Measurements from ENCODE around the gene ARMC12.
A peak's percentile ranks its signal among the peaks of the same experiment; 100 is the strongest.
"Not testable (repeated sequence)": the region's sequence is repeated elsewhere in the genome, so short reads cannot be mapped to it uniquely, and the experiment has no call there.

ARMC12 gene

DNA sequence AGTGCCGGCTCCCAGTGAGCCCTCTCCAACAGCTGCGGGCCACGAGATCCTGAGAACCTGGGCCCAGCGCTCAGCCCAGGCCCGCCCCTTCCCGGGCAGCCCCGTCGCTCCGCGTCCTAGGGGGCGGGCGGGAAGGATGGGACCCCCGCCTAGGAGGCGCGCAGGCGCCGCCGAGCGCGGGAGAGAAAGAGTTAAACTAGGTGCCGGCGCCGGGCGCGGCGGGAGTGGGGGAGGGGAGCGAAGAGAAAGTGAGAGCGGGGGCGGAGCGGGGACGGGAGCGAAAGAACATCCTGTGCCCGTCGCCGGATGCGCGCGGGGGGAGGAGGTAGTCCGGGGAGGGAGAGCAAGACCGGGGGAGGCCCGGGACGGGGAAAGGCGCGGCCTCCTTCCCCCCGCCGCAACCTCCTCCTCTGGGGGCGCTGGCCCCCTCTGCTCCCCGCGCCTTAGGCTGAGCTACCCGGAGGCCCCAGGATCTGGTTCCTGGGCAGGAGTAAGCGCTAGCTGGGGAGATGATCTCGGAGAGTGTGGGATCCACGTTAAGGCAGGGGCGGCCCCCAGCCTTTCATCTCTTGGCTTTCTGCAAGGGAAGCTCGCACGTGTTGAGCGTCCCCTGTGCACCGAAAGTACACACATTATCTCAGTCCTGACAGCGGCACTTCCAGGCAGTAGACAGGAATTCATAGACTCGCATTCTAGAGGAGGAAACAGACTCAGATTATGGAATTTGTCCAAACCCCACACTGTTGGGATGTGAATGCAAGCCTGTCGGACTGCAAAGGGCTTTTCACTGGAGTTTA, 4.9 kb upstream of the ARMC12 start:
- DNase-seq (ENCODE audit: extremely low read depth in 1 of 2, low read depth in 1 of 2), result peak; percentile 77 to 90

DNA sequence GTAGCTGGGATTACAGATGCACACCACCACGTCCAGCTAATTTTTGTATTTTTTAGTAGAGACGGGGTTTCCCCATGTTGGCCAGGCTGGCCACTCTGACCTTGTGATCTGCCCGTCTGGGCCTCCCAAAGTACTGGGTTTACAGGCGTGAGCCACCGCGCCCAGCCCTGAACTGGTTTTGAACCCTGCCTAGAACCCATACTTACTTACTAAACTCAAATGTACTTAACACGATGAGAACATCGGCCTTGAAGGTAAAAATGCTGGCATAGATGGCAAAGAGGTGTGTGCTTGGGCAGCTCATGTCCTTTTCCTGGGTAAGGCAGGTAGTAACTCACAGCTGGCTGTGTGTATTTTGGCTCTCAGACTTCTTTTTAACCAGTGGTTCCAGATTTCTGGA, 3.2 kb upstream of the ARMC12 start:
- DNase-seq (ENCODE audit: extremely low read depth in 1 of 2, low read depth in 1 of 2), result no peak

DNA sequence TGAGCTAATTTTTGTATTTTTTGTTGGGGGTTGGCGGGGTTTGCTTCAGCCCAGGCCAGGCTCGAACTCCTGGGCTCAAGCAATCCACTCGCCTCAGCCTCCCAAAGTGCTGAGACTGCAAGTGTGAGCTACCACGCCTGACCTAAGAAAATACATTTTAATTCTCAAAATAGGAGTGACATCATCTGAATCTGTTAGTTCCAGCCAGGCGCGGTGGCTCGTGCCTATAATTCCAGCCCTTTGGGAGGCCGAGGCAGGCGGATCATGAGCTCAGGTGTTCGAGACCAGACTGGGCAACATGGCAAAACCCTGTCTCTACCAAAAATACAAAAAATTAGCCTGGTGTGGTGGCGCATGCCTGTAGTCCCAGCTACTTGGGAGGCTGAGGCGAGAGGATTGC, 2.5 kb upstream of the ARMC12 start:
- not testable (repeated sequence) for DNase-seq (ENCODE audit: extremely low read depth in 1 of 2, low read depth in 1 of 2)

DNA sequence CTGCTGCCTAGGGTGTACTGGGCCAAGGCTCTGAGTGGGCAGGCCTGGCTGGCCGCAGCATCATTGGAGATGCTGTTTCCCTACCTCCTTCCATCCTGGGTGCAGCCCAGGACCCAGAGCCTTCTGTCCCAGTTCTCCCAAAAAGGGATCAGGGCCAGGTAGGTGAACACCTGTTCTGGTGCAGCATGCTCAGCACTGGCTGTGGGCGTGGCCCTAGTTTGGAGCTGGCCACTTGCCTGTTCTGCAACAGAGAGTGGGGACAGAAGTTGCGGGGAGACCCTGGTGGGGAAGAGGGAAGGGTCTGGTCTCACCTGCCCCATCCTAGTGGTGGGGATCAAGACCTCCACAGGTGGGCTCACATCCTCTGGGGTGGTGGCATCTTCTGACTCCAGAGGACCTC, 1.4 kb upstream of the ARMC12 start:
- DNase-seq (ENCODE audit: extremely low read depth in 1 of 2, low read depth in 1 of 2), result no peak

DNA sequence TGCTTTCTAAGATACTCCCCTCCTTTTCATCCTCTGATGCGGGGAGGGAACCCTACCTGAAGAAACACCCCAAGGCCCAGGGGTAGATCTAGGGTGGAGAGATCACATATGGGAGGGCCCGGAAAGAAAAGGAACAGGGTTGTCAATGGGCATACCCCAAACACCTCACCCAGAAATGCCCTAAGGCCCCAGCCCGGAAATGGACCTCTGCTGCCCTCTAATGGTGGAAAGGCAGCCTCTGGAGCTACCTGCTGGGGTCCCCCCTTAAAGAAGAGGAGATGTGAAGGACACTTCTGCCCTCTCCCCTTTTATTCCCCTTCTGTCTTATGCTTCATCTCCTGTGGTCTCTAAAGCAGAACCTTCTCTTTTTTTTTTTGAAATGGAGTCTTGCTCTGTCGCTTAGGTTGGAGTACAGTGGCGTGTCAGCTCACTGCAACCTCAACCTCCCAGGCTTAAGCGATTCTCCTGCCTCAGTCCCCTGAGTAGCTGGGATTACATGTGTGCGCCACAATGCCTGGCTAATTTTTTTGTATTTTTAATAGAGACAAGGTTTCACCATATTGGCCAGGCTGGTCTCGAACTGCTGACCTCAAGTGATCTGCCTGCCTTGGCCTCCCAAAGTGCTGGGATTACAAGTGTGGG, 458 bp upstream of the ARMC12 start:
- peak; percentile 61 to 76 for DNase-seq (ENCODE audit: extremely low read depth in 1 of 2, low read depth in 1 of 2)

DNA sequence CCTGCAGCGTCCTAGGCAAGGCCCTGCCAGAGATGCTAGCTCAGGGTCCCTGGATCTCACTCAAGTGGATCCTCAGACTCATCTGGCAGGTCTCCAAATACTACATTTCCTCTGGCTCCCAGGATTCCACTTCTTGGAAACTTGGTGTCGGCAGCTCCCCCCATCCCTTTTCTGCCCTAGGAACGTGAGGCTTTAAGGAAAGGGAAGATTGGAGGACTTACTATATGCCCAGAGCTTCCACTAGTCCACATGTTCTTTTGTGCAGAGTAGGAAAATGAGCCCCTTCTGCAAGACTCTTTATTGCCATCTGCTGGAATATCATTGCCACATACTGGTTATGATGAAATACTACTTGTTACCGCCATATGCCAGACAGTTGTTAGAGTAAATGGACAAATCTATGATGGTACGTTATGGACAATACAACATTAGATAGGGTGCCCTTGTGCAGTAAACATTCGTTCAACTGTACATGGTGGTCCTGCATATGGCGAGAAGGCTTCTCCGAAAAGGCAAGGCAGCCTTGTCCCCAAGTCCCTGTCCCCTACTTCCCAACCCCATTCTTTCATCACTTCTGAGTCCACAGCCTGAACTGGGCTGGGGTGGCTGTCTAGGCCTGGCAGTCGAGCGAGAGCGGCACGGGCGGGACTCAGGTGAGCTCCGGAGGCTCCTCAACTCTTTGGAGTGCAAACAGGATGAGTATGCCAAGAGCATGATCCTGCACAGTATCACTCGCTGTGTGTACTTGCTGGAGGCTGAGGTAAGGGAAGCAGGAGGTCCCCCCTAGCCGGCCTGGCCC, 780 bp downstream of the ARMC12 start:
- no peak for DNase-seq (ENCODE audit: extremely low read depth in 1 of 2, low read depth in 1 of 2)

DNA sequence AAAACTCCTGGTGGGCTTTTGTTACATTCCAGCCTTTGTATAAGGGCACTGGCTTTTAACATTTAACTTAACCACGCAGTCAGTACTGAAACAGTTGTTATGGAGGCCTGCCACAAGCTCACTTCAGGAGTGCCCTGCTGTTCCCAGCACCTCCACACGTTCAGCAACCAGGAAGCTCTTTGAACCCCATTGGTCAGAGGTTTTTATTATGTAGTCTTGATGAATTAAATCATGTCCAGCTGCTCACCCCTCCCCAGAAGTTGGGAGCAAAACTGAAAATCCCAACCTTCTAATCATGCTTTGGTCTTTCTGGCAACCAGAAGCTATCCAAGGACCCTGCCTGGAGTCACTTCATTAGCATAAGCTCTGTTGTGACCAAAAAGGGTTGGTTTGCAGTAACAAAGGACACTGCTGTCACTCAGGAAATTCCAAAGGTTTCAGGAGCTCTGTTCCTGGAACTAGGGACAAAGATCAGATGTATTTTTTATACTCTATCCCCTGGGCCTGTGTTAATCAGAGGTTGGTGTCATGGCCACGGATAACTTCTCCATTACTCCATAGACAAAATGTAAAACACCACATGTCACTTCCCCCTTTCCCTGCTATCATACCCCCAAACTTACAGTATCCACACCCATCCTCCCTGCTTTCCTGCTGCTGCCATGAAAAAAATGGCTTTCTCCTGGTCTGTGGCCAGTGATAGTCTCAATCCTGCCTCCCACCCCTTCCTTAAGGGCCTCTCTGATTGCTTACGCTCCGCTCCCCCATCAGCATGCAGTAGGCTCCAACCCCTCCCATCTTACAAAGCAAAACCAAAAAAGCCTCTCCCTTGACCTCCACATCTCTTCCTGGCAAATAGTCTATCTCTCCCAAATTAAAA, 3.1 kb downstream of the ARMC12 start:
- DNase-seq (ENCODE audit: extremely low read depth in 1 of 2, low read depth in 1 of 2), result no peak

DNA sequence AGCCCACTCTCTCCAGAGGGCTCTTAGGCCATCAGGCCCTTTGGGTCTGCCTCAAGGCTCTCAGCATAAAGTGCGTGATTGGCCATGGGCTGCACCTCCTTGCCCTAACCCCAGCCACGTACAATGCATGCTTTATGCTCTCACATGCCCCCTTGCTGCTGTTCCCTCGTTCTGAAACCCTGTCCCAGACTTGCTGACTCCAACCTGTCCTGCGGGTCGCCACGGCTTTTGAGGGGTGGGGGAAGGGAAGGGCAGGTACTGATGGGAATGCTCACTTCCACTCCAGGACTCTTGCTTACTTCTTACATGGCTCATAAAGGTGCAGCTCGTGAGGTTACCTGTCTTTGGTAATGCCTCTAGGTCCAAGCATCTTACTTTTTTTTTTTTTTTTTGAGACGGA, 6.0 kb downstream of the ARMC12 start:
- no peak for DNase-seq (ENCODE audit: extremely low read depth in 1 of 2, low read depth in 1 of 2)

DNA sequence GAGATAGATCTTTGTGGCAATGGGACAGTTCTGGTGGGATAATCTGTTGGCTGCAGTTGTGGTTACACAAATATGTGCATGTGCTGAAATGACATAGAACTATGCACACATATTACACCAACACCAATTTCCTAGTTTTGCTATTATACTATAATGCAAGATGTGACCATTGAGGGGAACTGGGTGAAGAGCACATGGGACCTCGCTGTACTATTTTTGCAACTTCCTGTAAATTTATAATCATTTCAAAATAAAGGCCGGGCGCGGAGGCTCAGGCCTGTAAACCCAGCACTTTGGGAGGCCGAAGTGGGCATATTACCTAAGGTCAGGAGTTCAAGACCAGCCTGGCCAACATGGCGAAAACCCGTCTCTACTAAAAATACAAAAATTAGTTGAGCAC, 8.7 kb downstream of the ARMC12 start:
- no peak for DNase-seq (ENCODE audit: extremely low read depth in 1 of 2, low read depth in 1 of 2)

DNA sequence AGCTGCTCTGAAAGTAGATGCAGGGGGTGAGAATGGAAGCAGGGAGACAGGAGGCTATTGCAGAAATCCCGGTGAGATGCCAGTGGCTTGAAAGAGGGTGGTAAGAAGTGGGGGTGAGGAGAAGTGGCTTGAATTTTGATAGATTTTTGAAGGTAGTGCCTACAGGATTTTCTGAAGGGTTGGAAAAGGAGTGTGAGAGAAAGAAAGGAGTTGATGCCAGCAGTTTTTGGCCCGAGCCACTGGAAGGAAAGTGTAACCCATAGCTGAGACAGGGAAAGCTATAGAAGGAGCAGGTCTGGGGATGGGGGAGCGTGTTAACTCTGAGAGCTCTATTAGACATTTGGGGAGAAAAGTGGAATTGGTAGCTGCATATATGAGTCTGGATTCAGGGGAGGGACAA, 9.7 kb downstream of the ARMC12 start:
- DNase-seq (ENCODE audit: extremely low read depth in 1 of 2, low read depth in 1 of 2), result no peak

DNA sequence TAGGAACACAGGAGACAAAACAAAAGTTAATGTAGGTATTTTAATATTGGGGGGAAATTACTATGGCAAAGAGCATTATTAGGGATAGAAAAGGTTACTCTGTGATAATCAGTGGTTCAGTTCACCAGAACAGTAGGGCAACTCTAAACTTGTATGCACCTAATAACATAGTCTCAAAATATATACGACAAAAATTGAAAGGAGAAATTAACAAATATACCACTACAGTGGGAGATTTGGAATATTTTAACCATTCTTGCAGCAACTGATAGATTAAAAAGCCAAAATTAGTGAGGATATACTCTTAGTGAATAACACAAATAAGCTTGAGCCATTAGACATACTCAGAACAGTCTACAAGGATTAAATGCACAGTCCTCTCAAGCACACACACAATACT, 11.0 kb downstream of the ARMC12 start:
- DNase-seq (ENCODE audit: extremely low read depth in 1 of 2, low read depth in 1 of 2), result no peak

DNA sequence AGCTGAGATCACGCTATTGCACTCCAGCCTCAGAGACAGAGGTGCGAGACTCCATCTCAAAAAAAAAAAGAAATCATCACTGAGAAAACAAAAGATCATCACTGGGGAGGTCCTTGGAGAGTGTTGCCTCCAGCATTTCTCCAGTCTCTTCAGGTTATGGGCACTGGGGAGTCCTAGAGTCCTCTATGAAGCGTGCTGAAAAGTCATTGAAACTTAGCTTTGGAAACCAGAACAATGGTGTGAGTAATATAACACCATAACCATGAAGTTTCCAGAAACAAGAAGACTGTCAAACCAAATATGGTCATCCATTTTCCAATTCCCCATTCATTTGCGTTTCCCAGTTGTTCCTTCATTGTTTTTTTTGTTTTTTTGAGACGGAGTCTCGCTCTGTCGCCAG, 13.7 kb downstream of the ARMC12 start:
- no peak for DNase-seq (ENCODE audit: extremely low read depth in 1 of 2, low read depth in 1 of 2)

DNA sequence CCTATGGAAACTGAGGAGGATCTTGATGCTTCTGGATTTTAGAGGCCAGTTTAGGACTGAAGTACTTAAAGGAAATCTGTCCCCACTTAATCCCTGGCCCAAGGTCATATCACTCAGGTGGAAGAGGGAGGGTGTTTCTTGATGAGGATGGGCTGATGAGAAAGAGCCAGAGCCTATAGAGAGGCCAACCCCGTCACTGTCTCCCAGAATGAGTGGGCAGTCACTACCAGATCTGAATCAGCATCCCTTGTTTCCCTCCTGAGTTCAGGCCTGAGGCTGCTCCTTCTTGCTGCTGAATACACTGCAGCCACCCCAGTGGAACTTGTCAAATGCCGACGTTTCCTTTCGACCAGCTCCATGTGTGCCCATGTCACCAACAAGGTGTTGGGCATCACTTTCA, 14.8 kb downstream of the ARMC12 start:
- no peak for DNase-seq (ENCODE audit: extremely low read depth in 1 of 2, low read depth in 1 of 2)

DNA sequence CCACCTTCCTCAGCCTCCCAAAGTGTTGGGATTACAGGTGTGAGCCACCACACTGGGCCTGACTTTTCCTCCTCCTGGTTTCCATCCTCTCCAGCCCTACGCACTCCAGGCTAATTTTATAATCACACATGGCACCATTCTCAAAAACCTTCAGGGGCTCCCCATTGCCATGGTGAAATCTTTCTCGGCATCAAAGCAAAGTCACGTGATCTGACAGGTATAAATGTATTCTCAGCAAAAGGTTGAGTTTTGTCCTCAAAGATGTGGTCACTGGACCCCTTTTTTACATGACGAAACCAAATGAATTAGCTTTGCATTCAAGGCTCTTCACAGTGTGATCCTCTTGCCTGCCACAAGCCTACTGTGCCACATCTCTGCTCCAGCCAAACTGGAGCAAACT, 15.5 kb downstream of the ARMC12 start:
- no peak for DNase-seq (ENCODE audit: extremely low read depth in 1 of 2, low read depth in 1 of 2)

DNA sequence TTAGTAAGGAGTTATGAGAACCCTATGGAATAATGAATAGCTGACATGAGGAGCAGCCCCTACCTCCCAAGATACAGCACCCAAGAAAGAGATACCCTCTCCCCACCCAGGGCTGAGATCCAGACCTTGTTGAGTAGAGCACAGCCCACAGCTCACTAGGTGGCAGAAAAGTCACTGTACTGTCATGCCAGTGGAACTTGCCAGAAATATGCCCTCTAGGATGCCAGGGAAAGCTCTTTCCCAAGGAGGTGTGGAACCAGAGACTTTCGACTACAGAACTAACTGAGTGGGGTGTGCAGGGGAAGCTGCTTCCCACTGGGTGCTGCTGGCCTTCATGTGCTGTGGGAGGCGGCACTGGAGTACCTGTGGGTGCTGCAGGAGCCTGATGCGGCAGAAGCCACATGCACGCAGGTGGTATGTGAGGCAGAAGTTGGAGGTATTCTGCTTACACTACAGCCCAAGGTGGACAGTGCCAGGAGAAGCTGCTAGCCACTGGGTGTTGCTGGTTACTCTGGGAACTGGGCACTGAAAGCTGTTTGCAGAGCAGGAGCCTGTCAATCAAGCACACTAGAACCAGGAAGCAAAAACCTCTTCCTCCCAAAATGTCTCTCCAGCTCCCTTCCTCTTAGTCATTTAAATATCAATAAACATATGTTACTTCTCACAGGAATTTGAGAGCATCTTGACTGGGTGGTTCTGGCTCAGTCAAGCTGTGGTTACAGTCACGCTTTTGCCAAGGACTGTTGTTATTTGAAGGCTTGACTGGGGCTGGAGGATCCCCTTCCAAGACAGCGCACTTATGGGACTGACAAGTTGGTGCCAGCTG, 17.8 kb downstream of the ARMC12 start:
- DNase-seq (ENCODE audit: extremely low read depth in 1 of 2, low read depth in 1 of 2), result no peak

DNA sequence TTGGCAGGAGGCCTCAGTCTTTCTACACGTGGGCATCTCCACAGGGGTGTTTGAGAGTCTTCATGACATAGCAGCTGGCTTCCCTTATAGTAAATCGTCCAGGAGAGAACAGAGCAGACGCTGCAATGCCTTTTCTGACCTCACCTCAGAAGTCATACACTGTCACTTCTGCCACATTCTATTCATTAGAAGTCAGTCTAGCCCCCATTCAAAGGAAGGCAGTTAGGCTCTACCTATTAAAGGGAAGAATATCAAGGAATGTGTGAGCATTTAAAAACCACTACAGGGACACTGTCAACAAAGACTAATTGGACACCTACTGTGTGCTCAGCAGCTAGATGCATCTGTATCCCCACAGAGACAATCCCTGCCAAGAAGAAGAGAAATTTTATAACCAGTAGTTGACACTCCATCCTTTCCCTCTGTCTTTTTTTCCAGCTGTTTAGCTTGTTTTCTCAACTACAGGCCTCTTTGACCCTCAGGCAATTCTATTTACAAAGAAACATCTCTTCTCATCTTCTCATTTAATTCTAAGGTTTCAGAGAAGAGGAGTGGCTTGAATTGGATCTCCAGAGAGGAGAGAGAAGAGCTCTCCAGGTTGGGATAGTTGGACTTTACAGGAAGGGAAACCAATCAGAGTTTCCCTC, 18.6 kb downstream of the ARMC12 start:
- no peak for DNase-seq (ENCODE audit: extremely low read depth in 1 of 2, low read depth in 1 of 2)

DNA sequence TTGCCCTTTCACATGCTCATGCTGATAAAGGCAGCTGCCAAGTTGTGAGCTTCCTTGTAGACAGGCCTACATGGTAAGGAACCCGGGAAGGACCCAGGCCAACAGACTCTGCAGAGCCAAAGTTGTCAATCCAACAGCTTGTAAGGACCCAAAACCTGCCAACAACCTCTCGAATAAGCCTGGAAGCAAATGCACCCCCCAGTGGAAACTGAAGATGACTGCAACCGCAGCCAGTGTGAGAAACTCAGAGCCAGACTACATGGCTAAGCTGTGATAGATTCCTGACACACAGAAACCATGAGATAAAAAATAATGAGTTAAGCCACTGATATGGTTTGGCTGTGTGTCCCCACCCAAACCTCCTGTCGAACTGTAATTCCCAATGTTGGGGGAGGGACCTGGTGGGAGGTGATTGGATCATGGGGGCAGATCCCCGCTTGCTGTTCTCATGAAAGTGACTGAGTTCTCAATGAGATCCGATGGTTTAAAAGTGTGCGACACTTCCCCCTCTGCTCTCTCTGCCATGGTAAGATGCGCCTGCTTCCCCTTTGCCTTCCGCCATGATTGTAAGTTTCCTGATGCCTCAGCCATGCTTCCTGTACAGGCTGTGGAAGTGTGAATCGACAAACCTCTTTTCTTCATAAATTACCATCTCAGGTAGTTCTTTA, 20.8 kb downstream of the ARMC12 start:
- DNase-seq (ENCODE audit: extremely low read depth in 1 of 2, low read depth in 1 of 2), result no peak

DNA sequence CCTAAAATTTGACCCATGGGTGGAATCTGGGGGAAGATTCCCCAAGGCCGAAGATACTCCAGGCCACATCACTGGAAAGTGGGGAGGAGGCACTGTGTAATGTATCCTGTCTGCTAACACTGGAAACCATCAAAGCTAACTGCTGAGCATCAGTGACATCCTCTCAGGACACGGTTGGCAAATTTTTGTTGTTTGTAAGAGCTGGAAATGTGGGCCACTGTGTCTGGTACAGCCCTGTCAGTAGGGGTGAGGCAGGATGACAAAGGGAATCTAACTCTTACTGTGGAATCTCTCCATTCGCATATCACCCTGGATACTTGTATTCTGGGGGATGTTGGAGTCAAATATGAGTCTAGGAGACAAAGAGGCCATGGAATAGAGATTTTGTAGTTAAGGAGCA, 22.6 kb downstream of the ARMC12 start:
- no peak for DNase-seq (ENCODE audit: extremely low read depth in 1 of 2, low read depth in 1 of 2)

DNA sequence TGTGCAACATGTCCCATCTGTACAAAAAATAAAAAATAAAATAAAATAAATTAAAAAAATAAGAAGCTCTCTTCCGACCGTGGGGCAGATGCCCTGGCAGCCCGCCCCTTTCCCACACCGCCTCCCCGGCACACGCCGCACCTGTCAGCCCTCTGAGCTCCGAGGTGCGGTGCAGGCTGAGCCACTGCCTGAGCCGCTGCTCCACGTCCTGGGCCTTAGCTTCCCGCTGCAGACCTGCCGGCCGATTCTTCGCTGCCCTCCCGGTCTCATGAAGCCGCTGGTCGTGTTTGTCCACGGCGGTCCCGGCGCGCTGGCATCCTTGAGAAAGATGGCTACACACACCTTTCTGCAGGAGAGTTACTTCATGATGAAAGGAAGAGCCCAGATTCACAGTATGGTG, 28.9 kb downstream of the ARMC12 start:
- DNase-seq (ENCODE audit: extremely low read depth in 1 of 2, low read depth in 1 of 2), result no peak
